HG03457 (cell line): ENCODE measurements around the gene CDH4.

ENCODE experiments used
- ATAC-seq: cut with Tn5 transposase; IDR thresholded peaks from one replicate; pipeline ENCODE4 v1.9.1; 2021; ENCODE audit warnings: moderate number of reproducible peaks; ENCODE audit not compliant: unreplicated experiment

The CDH4 gene

DNA sequence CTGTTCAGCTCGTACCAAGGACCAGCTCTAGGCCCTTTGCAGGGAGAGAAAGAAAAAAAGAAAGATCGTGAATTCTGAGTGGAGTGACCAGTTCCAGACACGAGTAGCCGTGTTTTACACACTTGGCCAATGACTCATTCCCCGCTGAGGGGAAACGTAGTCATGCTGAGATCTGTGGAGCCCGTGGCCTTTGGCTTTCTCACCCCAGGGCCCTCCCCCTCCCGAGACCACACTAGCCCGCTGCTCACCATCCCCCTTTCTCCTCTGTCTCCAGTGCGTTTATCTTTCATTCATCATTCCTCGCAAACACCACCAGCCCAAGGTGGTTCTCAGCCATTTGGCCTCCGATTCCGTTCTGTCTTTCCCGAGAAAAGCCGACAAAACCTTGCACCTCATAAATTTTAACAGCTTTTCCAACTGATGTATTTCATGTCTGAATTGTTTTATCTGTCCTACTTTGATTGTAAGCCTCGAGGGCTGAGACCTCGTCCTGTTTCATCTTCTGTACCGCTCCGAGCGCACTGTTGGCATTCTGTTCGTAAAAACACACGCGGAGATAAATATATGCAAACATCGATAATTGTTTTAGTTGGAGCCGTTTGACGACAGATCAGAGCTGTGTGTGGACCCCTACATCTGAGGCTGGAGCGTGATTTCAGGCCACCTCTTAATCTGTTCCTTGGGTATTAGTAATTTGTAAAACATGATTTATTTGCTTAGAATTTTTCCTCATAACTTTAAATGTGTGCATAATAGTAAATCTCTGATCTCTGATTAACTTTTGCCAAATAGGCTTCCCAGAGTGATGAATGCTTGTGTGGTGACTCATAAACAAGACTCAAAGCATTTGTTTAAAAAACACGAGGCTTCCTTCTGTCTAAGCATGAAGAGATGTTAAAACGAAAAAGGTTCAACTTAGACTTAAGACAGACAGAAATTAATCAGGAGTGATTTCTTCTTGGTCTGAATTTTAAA is 336.6 kb downstream of the CDH4 start:
- no peak for ATAC-seq

DNA sequence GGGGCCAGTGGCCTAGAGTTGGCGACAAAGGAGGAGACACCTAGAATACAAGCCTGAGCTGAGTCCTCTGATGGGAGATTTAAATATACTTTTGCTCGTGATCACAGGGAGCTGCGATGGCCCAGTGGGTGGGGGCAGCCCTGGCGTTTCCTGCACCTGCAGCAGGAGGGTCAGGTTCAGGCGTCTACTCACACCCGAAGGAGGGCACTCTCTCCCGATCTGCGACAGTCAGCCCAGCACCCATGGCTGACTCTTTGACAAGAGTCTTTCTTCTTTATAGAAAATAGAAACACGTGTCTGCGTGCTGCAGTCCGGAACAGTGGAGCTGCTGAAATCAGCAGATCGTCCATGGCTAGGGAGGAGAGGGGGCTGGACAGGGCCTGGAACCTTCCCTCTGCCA is 338.2 kb downstream of the CDH4 start:
- no peak for ATAC-seq

DNA sequence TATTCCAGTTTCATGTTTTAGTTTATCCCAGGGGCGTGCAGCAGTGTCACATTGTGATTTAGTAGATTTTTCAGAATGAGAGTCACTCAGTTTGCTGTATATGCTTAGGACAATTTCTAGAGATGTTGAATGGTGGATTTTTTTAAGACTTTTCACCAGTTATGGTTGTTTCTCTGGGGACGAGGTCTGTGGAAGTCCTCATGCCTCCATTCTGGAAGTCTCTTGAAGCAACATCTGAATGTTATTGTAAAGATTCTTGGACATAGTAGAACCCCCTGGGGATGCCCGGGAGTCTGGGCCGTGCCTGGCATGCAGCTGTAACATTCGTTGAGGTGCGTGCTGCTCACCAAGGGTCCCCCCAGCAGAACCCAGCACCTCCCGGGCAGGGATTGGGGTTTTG is 341.5 kb downstream of the CDH4 start:
- no peak for ATAC-seq

DNA sequence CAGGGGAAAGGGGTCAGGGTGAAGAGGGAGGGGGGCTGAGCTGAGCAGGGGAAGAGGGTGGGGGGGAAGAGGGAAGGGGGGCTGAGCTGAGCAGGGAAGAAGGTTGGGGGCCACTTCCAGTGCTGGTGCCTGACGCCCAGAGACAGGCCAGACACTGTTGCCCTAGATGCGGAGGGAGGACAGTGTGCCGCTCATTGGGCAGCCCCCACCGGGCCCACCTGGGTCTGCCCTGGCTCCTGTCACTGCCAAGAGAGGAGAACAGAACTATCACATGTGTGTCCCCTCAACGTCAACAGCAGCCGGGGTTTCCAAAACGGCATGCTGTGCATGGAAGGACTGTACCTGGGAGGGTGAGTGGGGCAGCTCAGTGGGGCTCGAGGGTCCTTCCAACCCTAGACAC is 342.1 kb downstream of the CDH4 start:
- ATAC-seq = no peak

DNA sequence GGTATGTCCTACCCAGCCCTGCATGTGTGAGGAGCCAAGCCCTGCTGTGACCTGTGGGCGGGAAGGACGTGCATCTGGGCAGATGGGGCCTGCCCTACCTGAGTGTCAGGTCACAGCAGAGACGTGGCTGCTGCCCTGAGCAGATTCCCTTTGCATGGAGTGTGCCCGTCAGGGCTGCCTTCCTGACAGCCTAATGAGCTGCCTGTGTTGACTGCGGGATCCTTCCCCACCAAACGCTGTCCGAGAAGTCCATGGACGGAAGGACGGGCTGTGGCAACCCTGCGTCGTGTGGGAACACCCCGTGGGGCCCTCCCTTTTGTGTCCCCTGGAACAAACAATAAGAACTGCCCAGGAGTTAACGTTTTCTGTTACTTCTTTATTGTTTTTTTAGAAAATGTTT is 343.2 kb downstream of the CDH4 start:
- ATAC-seq = no peak

DNA sequence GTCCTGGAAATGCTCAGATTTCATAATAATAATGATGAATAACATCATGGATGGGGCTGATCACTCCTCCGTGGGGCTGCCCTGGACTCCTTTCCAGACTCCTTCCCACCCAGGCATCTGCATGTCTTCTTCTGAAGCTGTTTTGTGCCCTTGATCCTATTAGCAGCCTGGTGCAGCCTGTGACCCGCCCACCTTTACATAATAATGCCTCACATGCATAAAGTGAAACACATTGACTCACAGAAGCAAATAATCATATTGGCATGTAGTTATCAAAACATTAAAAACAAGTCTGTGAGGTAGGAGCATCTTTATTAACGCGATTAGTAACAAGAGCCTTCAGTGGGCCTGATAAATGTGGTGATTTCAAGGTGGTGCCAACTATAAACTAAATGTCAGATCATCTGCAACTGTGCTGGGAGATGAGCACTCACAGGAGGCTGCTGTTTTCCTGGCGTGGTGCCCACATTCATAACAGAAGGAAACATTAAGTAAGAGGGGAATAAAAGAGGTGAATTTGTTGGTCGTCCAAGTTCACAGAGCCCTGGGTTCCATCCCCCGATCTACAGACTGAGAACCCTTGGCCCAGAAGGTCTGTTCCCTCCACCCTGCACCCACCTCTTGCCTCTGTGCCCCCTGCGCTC is 344.7 kb downstream of the CDH4 start:
- no peak for ATAC-seq

DNA sequence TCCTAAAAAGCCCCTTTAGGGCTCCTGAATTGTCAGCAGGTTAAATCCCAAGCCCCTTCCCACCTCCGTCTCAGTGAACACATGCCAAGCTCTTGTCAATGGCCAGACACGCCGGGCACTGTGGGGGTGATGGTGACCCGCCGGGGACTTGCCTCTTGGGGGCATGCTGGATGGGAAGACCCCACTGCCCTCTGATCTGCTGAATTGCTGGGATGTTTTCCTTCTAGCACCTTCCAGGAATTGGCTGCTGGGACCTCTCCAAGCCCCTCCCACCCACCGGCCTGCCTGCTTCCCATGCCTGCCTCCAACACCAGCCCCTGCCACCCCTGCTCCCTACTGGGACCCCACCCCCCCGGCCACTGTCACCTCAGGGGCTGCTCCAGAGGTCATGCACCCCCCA is 345.9 kb downstream of the CDH4 start:
- no peak for ATAC-seq

DNA sequence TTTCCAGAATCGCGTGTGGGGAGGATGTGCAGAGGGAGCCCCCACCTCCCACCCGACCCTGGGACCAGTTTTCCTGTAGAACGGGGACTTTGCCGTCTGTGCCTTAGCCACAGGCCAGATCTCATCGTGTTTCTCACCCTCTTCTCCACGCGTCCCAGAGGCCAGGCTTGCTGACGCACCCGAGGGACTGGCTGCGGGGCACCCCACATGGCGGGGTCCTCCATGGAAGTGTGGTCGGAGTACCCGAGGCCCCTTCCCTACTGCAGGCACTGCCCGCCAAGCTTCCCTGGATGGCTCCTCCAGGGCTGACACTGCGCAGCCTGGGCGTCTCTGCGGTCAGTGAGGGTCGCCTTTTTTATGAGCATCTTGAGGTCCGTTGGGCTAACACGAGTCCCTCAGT is 346.5 kb downstream of the CDH4 start:
- no peak for ATAC-seq

DNA sequence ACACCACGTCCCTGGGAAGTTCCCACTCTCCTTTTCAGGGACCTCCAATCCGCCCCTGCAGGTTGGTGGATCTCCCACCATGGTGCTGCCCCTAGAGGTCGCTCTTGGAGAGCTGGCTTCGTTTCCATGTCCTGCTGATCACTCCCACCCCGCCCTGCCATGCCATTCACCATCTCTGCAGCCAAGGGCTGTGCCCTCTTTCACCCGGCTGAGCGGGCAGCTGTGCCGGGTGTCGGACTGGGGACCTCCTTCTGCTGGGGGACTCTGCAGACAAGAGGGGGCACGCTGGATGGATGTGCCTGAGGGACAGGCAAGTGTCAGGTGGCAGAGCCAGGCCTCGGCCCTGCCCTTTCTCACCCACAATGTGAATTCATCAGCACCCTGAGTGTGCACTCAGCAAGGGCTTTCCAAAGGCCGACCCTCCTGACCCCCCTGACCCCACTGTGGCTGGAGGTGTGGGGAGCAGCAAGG is 347.0 kb downstream of the CDH4 start:
- no peak for ATAC-seq

DNA sequence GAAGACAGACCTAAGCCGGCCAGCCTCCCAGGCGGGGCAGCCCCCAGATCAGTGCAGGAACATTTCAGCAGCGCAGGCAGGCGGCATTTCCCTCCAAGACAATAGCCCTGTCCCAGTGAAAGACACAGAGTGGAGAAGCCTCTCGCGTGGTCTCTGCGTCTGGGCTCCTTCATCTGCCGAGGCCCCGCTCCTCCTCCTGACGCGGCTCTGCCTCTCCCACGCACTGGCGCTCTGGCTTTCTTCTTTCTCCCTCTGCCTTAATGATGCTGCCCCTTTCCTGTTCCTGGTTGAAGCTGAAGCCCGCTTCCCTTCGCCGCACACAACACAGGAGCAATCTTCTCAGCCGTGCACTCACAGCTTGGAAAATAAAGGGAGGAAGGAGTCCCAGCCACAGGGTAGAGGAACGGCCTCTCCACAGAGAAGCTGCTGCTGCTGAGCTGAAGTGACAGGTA is 347.5 kb downstream of the CDH4 start:
- ATAC-seq = no peak

DNA sequence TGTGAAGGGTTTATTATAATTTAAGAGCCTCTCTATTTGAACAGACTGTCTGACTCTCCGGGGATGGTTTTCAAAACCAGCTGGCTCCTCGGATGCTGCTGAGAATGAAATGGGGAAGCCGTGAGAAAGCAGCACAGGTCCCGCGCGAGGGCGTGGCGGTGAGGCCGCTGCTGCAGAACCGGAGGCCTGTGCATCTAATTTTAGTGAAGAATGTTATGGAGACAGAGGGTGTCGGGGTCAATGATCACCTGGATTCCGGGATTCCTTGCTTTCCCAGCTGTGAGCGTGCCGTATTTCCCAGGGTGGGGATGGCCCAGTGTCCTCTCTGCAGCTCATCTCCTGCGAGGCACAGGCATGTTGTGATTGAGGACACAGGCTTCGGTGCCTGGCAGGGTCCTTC is 348.0 kb downstream of the CDH4 start:
- ATAC-seq = no peak

DNA sequence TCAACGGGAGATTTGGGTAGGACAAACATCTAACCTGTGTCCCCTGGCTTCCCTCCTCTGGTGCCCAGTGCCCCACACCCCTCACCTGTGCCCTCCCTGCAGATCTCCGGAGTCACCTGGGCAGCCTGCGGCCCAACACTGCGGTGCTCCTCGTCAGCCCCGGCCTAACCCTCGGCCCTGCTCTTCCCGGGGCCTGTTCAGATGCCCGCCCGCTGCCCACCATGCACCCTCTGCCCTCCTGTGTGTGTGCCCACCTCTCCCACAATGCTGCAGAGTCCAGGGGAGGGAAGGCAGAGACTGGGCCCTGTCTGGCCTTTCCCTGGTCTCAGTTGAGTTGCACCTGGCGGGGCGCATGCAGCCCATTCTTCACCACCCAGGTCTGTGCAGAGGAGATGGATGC is 349.3 kb downstream of the CDH4 start:
- ATAC-seq = no peak

DNA sequence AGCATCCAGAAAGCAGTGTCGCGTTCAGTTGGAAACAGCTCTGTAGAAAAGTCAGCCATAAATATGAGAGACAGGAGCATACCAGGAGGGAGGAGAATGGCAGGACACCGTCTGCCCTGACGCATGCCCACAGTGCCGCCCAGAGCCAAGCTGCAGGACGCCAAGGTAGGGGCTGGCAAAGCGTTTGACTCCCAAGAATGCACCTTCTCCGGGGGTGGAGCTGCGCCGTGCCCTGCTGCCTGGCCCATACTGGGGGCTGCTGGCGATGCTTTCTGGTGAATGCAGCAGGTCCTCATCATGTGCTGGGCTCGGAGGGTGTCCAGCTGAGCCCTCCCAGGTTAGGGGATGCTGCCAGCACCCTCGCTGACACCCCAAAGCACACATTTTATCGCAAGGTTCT is 349.8 kb downstream of the CDH4 start:
- no peak for ATAC-seq

DNA sequence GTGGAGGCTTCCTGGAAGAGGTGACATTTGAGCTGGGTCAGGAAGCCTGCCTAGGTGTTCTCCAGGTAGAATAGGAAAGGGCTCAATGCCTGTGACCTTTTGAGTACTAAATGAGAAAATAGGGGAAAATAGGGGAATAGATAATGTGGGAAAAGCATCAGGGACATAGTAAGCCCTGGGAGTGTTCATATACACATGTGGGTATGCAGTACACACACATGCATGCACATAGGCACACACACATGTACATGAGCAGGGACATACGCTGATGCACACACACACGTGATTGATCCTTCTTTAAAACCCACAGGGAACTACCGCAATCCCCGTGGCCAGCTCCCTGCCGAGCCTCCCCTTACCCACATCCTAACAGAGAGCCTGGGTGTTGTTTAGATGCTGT is 351.7 kb downstream of the CDH4 start:
- no peak for ATAC-seq

DNA sequence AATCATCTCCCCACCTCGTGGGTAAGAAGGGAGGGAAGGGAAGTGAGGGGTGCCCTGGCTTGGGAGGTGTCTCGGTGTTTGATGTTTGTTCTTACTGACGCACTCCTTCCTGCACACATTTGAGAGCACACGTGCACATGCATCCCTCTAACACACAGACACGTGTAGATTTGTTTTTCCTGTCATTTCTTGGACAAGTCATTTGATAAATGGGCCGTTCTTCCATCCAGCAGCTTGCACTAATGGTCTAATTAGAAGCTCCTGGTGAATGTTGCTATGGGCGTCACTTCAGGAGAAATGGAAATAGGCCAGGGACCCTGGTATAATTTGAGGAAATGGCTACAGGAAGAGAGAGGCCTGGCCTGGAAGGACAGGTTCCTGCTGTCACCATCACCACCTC is 352.5 kb downstream of the CDH4 start:
- no peak for ATAC-seq

DNA sequence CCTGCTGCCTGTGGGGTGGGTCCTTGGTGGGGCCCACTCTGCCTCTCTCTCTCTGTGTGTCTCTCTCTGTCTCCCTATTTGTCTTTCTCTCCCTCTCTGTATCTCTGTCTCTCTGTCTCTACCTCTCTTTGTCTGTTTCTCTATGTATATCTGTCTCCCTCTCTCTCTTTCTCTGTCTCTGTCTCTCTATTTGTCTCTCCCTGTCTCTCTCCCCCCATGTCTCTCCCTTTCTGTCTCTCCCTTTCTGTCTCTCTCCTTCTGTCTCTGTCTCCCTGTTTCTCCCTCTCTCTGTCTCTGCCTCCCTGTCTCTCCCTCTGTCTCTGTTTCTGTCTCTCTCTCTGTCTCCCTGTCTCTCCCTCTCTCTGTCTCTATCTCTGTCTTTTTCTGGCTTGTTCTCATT is 353.2 kb downstream of the CDH4 start:
- no peak for ATAC-seq

DNA sequence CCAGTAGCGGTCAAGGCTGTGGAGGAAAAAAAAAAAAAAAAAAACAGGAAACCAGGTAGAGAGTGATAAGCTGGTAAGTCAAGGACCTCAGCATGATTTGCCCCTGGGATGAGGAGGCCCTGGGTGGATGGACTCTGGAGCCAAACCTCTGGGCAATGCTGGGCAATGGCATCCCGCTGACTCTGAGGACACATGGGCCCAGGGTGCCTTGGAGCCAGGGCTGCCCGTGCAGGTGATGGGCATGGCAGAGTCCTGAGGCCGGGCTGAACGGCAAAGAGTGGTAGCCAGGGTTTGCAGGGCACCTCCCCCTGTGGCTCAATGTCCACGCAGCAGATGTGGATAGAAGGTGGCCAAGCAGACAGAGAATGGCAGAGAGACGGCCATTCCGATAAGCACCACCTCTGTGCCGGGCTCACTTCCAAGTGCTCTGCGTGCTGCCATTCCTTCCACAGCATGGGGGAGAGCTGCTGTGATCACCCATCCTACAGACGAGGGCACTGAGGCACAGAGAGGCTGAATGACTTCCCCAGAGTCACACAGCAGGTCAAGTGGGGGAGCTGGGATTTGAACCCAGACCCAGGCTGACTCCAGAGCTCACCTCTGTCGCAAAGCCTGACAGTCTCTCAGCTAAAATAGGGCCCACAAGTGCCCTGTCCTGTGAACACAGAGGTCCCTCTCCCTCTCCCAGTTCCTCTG is 353.9 kb downstream of the CDH4 start:
- ATAC-seq = no peak

DNA sequence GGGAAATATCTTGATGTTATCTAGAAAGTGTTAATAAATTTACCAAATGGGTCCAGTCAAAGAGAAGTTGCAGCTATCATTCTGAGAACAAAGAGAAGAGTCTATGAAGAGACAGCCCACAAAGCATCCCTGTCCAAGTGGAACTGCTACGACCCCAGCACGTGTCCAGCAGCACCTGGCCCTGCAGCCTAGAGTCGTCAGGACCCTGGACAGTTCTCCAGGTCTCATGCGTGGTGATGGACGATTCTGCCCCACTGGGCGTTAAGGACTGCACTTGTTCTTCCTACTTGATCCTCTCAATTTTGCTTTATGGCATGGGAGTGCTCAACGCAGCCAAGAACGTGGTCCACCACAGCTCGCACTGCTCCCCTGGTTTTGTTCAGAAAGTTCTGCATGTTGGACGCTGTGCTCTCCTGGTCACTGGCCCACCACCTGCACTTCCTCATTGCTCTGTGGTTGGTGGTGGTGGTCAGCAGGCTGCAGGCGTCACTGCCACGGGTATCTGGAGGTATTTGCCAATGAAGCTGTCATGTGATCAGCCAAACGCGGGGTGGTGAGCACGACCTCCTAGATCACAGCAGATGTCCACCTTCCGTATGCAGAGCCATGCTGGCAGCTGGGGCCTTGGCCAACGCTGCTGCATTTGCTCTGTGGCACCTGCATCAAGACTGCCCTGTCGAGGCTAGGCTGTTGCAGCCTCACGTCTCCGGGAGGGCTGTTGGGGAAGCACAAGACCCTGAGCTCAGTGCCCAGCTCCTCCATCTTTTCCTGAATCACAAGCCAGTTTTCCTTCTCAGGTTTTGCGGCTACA is 356.4 kb downstream of the CDH4 start:
- ATAC-seq = no peak

DNA sequence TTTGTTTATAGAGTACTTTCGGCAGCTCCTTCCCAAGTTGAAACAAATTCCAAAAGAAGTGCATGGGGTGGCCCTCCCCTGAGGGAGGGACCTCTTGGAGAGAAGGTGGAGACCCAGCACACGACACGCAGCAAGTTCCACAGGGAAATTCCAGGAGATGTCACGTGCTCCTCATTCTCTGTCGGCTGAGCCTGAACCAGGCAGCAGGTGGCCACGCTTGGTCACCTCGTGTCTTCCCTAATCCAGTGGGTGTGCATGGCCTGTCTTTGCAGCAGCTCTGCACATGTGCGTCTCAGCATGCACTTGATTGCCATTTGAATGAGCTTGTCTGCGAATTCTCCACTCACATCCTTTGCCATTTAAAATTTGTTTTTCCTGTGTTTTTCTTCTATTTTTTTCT is 357.4 kb downstream of the CDH4 start:
- ATAC-seq = no peak

DNA sequence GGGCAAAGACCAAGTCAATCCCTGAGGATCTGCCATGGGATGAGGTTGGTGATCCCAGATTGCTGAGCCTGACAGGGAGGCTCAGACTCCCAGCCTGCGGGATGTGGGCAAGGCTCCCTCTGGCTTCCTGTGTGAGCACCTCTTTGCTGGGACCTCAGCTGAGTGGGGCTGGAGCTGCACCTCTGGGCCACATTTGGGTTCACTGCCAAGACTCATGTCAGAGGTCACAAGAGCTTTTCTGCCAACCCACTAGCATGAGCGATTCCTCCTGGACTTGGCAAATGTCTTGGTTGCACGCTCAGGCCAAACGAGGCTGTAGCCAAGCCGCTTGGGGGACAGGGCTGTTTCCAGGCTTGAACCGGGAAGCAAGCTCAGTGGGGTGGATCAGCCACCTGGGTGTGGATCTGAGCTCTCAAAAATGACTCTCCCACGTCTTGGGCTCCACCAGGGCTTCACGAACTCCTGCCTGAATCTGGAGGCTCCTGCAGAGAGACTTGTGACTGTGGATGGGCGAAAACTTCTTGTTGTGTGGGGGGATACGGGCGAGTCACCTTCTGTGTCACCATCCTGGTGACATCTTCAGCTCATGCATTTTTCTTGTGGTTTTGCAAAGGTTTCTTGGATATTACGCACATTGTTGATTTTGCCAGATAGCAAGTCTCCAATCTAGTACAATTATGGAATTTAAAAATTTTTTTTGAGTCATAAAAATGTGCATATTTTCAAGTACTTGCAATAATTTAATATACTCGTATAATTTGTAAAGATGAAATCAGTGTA is 359.5 kb downstream of the CDH4 start:
- ATAC-seq = no peak
